Measurements from ENCODE around the gene CUL5. TPM values are rescaled to one million over a fixed set of nuclear protein-coding genes. Genes with fewer than 3 reads are reported as not detected.
"Not testable (repeated sequence)": the region's sequence is repeated elsewhere in the genome, so short reads cannot be mapped to it uniquely, and the experiment has no call there.

Gene CUL5
- total RNA-seq, 6 experiments from 2014 or later, result 32.3 to 38.4 (median 36.2) TPM

DNA sequence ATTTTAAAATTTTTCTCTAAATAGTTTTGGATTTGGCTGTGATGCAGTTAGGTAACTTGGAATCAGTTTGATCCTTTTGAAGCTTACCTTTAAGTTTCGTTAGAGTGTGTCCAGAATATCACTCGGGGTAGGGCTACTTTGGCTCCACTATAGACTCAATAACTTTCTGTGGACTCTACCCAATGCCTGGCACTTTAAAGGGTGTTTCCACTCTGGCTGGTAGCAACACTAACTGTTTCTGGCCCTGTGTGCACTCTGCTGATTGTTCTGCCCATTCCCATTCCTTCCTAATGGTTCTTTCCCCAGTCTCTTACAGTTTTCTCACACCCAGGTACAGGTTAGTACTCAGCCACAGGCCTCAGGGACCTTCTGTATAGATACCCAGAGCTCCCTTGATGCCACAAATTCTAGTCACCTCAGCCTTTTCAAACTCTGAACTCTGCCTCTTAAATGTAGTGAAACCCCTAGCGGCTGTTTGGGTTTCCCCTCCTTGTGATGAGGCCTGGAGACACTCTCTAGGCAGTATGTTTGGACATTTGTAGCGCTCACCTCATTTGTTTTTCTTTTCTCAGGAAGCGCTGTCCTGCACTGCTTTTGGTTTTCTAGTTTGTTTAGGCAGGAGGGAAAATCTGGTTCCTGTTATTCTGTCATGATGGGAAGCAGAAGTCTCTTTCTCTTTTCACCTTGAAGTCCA, 16.8 kb downstream of the CUL5 start:
- peaks cover 29% of the 10 kb centered on the region for H3K4me1 Mint-ChIP-seq (ENCODE audit: low read depth)
- TF ChIP-seq, protein P1, sequence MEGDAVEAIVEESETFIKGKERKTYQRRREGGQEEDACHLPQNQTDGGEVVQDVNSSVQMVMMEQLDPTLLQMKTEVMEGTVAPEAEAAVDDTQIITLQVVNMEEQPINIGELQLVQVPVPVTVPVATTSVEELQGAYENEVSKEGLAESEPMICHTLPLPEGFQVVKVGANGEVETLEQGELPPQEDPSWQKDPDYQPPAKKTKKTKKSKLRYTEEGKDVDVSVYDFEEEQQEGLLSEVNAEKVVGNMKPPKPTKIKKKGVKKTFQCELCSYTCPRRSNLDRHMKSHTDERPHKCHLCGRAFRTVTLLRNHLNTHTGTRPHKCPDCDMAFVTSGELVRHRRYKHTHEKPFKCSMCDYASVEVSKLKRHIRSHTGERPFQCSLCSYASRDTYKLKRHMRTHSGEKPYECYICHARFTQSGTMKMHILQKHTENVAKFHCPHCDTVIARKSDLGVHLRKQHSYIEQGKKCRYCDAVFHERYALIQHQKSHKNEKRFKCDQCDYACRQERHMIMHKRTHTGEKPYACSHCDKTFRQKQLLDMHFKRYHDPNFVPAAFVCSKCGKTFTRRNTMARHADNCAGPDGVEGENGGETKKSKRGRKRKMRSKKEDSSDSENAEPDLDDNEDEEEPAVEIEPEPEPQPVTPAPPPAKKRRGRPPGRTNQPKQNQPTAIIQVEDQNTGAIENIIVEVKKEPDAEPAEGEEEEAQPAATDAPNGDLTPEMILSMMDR (IDR thresholded peaks at IDR 0.05), result no peak
- H3K4me3 Mint-ChIP-seq, result no peak overlapping the region
- H3K9me3 Mint-ChIP-seq, result no peaks in the 10 kb centered on the region
- no peak for DNase-seq
- peaks cover 7% of the 10 kb centered on the region for H3K36me3 Mint-ChIP-seq (ENCODE audit: low read depth)
- peak overlapping the region; percentile 48; the same call in 1 of the 2 replicates for H3K27ac Mint-ChIP-seq
- H3K27me3 Mint-ChIP-seq (ENCODE audit: insufficient read depth), result no peaks in the 10 kb centered on the region

DNA sequence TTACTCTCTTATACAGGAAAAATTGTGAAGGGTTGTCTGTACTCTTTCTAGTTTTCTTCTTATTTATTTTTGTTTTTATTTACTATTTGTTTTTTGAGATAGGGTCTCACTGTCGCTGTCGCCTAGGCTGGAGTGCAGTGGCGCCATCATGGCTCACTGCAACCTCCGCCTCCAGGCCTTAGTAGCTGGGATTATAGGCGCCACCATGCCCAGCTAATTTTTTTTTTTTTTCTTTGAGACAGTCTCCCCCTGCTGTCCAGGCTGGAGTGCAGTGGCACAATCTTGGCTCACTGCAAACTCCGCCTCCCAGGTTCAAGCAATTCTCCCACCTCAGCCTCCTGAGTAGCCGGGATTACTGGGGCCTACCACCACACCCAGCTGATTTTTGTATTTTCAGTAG, 18.4 kb downstream of the CUL5 start:
- H3K4me1 Mint-ChIP-seq (ENCODE audit: low read depth), result peaks cover 20% of the 10 kb centered on the region
- no peaks in the 10 kb centered on the region for H3K27me3 Mint-ChIP-seq (ENCODE audit: insufficient read depth)

DNA sequence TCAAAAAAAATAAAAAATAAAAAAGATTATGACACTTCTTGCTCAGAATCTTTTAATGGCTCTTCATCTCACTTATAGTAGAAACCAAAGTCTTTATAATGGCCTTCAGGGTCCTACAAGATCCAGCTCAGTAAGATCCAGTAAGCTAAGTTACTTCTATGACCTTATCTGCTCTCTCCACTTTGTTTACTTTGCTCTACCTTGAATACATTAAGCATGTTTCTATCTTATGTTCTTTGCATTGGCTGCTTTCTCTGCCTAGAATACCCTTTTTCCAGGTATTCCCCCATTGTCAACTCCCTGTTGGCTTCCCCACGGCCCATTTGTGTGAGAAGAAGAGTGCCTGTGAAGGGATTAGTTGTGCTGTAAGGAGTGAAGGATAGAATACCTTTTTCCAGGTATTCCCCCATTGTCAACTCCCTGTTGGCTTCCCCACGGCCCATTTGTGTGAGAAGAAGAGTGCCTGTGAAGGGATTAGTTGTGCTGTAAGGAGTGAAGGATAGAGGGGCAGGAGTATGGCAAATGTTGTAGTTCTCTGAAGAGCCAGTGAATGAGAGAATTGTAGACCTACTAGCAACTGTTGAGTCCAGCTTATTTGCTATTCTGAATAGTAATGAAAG, 20.2 kb downstream of the CUL5 start:
- peaks cover 19% of the 10 kb centered on the region for H3K36me3 Mint-ChIP-seq (ENCODE audit: low read depth)
- DNase-seq; H3K4me3 Mint-ChIP-seq; H3K9me3 Mint-ChIP-seq; H3K27me3 Mint-ChIP-seq (ENCODE audit: insufficient read depth); H3K27ac Mint-ChIP-seq: not testable (repeated sequence)
- peaks cover 17% of the 10 kb centered on the region for H3K4me1 Mint-ChIP-seq (ENCODE audit: low read depth)

More for the DNA sequence above, 18.4 kb downstream of the CUL5 start:
- H3K36me3 Mint-ChIP-seq (ENCODE audit: low read depth), result peaks cover 19% of the 10 kb centered on the region
- TF ChIP-seq, protein P1 (IDR thresholded peaks at IDR 0.05), result peak; percentile 50
- no peak overlapping the region for H3K27ac Mint-ChIP-seq
- H3K9me3 Mint-ChIP-seq, result no peaks in the 10 kb centered on the region
- no peak overlapping the region for H3K4me3 Mint-ChIP-seq
- DNase-seq, result no peak

- not testable (repeated sequence) for H3K9me3 Mint-ChIP-seq; H3K4me3 Mint-ChIP-seq; H3K27me3 Mint-ChIP-seq (ENCODE audit: insufficient read depth); DNase-seq; H3K27ac Mint-ChIP-seq
- H3K4me1 Mint-ChIP-seq (ENCODE audit: low read depth), result peaks cover 17% of the 10 kb centered on the region
- peaks cover 15% of the 10 kb centered on the region for H3K36me3 Mint-ChIP-seq (ENCODE audit: low read depth)
Measured at GRCh38 chr11:108031604-108032003, 22.9 kb downstream of the CUL5 start.

- Mint-ChIP-seq H3K36me3 (ENCODE audit: low read depth) (peaks cover 15% of the 10 kb centered on the region), H3K27me3 (ENCODE audit: insufficient read depth) (no peaks in the 10 kb centered on the region), H3K4me1 (ENCODE audit: low read depth) (peaks cover 28% of the 10 kb centered on the region), H3K9me3 (no peaks in the 10 kb centered on the region), H3K27ac (no peak overlapping the region), H3K4me3 (no peak overlapping the region)
- TF ChIP-seq, protein P1 (IDR thresholded peaks at IDR 0.05), result no peak
- no peak for DNase-seq
Measured at GRCh38 chr11:108032800-108033199, 24.1 kb downstream of the CUL5 start.

- no peak overlapping the region for H3K27ac Mint-ChIP-seq
- peaks cover 15% of the 10 kb centered on the region for H3K36me3 Mint-ChIP-seq (ENCODE audit: low read depth)
- H3K4me1 Mint-ChIP-seq (ENCODE audit: low read depth), result peaks cover 29% of the 10 kb centered on the region
- no peak overlapping the region for H3K4me3 Mint-ChIP-seq
- no peaks in the 10 kb centered on the region for H3K27me3 Mint-ChIP-seq (ENCODE audit: insufficient read depth)
- TF ChIP-seq, protein P1 (IDR thresholded peaks at IDR 0.05), result no peak
- H3K9me3 Mint-ChIP-seq, result no peaks in the 10 kb centered on the region
- DNase-seq, result no peak
Measured at GRCh38 chr11:108034034-108034433, 25.3 kb downstream of the CUL5 start.
